Anterior cingulate cortex (tissue), 58 donors: ENCODE data around the gene EPHA8.

ENCODE experiments used
- DNase-seq, 58 donors: peaks; one replicate each; lab custom pipeline; 2025; lab: John Stamatoyannopoulos, UW

Gene EPHA8

DNA sequence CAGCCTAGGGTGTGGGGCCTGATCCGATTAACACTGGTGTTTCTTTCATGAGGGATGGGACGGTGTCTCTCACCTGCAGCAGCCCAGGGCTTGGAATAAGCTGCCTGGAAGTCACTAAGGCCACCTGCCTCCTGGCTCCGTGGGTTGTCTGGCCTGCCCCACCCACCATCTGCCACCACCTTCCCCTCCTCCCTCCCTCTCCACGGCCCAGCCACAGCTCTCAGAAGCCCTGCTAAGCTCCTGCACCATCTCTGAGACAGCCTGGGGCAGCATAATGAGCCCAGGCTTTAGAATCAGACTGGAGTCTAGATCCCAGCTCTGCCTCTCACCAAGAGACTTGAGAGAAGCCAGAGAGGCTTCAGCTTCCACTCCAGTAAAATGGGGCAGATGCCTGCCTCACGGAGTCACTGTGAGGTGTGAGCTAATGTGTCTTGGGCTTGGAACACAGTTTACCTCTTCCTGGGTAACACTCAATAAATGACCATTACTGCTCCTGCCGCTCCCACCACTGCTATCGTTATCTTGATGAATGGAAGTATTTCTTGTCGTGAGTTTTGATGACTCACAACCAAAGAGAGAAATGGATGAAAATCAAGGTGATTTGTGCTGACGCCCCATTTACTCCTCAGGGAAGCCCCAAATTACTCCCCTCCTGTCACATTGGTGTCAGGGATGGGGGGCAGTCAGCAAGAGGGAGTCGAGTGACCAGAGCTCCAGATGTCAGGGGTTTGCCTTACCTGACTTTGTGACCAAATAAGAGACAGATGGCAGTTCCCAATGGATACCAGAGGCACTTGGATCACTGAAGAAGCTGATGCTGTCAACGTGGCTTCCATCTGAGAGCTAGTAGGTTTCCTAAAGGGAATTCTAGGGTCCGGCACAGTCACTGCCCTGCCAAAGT is 49.6 kb downstream of the EPHA8 start:
- no peak for DNase-seq

DNA sequence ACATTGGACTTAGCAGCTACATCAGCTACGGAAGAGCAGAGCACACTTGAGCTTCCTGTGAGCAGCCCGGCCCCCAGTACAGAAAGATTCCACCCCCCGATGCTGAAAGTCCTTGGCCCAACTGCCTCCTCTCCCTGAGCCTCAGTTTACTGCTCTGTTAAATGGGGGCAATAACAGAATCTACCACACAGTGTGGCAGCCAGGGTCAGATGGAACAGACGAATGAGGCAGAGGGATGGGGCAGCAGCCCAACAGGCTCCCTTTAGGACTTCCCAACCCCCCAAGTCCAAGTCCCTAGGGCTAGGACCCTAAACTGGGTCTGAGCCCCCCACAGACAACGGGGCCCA is 50.3 kb downstream of the EPHA8 start:
- no peak for DNase-seq

DNA sequence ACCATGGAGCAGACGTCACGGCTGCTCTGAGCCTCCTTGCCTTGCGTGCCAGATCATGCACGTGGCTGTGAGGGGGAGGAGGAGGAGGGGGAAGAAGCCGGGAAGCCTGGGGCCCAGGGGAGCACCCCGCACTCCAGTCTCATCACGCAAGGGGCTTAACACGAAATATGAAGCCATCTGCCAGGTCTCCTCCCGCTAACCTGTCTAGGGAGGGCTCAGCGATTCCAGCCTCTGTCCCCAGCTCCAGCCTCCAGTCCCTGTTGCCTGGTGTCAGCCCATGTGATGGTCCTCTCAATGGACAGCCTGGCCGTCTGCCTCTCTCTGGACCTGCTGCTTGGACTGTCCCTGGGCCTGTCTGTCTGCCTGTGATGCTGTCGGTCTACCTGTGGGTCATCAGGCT is 50.7 kb downstream of the EPHA8 start:
- no peak for DNase-seq

DNA sequence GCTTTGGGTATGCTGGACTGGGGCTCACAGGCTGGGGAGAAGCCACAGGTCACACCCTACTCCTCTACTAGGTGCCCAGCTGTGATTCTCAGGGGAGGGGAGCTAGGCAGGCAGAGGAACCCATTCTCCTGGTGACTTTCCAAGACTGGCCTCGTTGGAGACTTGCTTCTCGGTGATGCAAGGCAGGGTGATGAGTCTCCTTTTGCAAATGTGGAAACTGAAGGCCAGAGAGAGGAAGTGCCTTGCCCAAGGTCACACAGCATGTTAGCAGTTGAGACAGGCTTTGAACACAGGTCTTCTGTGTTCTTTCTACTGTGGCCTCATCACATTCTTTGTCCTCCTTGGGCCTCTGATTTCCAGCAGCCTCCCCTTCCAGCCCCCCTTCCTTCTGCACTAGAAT is 52.6 kb downstream of the EPHA8 start:
- DNase-seq: no peak

DNA sequence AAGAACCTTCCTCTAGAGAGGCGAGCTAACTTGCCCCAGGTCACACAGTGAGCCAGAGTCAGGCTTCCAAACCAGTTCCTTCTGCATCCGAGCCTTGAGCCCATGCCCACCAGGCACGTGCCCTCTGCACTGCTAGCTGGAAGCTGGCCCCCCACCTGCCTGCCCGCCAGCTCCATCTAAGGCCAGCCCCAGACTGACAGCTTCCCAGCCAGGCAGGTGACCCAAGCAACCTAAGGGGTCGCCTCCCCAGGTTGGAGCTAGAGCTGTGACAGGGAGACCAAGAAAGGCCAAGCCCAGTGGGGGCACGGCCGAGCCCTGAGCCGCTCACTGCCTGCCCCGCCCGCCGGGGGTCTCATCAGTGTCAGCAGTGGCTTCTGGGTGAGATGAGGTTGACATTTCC is 53.3 kb downstream of the EPHA8 start:
- no peak for DNase-seq

DNA sequence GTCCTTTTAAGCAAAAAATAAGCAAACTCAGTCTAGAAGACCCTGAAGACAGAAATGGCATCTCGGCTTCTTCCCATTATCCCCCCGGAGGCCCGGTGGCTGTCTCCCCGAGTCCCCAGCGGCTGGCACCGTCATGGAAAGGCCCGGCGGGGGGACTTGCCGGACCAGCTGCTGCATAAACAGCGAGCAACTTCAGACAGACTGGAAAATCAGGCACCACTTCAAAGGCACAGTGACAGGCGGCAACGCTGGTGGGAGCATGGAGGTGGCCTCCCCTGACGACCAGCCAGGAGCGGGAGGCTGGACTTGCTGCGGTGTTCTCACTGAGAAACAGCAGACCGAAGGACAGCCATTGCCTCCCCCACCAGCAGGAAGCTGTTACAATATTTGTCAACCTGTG is 54.8 kb downstream of the EPHA8 start:
- DNase-seq: no peak

DNA sequence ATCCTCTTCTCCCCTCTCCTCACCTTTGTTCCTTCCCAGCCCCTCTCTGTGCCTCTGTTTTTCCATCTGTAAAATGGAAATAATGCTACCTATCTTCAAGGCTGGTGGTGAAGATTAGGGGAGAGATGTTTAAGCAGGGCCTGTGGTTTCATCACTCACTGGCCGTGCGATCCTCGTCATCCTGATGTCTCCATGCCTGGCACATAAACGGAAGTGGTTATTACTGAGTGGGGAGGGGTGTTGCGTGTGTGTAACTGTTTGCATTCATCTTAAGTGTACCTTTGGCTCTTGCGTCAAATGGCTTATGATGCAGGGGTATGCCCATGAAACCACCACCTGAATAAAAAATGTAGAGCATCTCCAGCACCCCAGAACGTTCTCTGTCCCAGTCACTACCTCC is 56.0 kb downstream of the EPHA8 start:
- no peak for DNase-seq

DNA sequence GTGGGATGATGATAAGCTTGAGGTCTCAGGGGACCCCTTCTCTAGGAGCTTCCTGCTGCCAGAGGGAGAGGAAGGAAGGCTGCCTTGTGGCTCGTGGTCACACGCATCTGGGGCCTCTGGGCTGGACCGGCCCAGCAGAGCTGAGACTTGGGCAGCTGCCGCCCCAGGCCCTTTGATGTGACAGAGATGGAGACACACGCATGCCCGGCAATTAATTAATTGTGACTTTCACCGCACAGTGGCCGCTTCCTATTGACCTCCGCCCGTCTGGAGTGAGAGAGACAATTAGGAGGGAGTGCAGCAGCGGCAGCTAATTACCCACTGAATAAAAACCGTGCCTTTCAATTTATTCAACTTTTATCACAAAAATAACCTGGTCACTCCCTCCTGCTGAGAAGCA is 56.5 kb downstream of the EPHA8 start:
- DNase-seq: no peak

DNA sequence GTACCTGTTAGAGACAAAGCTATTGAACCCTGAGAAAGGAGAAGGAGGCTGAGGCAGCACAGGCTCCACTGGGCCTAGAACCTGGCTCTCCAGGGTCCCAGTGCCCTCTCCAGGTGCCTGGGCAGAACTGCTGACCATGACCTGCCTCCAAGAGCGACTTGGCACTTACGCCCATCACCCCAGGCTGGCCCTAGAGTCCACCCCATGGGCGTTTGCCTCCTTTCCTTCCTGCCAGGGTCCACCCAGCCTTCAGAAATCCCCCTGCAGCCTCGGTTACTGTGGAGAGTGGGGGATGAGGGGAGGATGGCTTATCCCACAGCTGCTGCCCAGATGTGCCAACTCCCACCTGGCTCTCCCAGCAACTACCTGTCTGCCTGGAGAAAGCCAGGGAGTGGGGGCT is 58.5 kb downstream of the EPHA8 start:
- DNase-seq: no peak

DNA sequence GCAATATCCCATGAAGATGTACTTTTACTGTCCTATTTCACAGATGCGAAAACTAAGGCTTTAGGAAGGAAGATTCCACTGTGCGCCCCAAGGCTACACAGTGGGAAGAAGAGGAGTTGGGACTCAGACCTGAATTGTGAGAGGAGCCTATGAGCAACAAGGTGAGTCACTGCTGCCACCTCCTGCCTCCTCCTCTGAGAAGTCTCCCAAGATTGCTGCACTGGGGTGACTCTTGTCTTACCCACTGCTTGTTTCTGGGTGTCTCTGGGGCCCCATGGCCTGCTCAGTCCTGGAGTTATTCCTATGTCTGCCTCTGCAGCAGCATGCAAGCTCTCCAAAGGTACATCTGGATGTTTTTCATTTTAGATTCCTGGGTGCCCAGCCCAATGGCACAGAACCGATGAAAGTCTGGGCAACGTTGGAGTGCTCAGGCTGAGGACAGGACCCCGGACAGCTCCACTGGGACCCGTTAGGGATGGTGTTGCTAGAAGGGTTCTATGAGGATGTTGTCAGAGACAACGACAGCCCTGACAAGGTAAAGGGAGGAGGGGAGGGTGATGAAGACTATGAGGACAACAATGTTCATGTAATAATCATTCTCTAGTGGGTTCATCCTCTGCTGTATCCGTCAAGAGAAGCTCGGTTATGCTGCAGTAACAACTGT is 62.1 kb downstream of the EPHA8 start:
- DNase-seq: no peak

DNA sequence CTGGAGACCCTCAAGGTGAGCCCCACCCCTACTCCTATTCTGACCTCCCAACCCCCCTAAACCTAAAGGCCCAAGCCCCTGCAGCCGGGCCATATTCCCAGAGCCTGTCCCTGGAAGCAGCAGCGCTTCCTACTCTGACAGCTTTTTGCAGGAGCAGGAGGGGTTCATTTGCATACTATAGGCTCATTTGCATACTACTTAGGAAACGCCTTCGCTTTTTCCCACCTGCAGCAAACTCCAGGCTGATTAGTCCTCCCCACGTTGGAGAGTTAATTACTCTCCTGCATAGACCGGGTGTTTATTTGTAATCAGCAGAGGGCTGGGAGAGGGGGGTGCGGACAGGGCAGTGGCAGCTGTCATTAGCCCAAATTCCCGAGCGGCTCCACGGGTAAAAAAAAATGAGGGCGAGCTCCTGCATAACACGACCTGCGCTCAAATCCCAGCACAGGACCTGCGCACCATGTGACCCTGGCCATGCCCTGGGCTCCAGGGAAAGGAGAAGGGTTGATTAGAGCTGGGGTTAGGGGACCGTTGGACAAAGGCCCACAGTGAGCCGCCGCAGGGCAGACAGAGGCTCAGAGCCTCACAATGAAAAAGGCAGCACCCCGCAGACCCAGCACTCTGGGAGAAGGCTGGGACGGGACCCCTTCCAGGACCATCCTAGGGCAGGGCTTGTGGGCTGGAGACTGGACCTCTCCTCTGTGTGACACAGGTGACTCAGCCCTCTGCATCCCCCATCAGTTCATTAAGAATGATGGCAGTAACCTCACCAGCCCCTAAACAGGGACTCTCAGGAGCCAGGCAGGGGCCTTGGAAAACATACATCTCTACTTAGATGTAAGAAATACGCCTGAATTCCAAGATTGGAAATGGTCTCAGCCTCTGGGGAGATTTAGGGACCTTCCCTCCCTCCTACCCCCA is 63.2 kb downstream of the EPHA8 start:
- no peak for DNase-seq

DNA sequence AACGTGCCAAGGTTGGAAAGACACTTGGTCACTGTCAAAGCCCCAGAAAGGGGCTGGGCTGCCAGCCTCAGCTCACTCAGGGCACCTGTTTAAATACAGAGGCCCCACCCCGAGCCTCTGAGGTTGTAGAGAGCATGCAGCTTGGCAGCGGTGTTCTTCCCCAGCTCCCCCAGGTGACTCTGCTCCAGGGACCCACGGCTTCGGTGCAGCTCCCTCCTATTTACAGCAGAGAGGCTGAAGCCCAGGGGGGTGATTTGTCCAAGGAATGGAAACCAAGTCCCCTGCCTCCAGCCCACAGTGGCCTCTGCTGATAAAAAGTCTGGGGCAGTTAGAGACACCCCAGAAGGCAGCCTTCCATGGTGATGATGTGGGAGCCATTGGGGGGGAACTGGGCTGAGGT is 64.0 kb downstream of the EPHA8 start:
- no peak for DNase-seq

DNA sequence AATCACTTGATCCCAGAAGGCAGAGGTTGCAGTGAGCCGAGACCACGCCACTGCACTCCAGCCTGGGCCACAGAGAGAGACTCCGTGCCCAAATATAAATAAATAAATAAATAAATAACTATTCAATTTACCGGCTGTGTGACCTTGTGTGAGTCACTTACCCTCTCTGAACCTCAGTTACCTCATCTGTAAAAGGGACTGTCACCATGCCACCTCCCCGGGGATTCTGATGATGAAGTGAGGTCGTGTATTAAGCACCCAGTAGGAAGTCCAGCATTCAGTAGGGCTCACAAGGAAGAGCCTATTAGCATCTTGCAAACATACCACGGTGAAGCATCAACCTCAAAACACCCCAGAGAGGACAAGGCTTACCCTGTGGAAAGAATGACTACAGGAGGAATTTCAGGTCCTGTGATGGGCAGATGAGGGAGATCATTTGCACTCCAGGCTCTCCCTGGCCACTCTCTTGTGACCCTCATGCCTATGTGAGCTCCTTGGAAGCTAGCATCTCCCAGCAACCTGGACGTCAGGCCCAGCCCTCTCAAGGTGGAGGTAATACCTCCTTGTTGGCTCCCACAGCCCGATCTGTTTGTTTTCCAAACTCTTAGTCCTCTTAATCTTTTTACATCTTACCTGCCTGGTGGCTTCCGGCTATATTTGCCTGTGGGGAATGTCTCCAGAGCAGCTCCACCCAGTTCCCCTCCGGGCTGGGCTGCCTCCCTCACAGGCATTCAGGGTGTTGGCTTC is 65.6 kb downstream of the EPHA8 start:
- DNase-seq: no peak

DNA sequence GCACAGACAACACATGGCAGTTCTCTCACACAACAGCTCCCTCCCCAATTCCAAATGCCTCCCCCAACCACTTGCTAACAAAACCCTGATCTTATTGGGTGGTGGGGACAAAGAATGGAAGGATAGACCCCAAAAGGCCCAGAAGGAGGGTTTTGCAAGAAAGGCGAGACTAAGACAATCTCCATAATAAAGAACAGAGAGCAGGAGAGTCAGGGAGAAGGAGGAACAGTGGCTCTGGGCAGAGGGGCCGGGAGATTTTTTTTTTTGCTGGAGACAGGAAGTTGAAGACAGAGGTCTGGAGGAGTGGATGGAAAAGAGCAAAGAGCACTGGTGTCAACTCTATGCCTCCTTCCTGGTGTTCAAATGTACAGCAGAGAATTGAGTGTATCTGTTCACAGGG is 66.6 kb downstream of the EPHA8 start:
- DNase-seq: no peak

DNA sequence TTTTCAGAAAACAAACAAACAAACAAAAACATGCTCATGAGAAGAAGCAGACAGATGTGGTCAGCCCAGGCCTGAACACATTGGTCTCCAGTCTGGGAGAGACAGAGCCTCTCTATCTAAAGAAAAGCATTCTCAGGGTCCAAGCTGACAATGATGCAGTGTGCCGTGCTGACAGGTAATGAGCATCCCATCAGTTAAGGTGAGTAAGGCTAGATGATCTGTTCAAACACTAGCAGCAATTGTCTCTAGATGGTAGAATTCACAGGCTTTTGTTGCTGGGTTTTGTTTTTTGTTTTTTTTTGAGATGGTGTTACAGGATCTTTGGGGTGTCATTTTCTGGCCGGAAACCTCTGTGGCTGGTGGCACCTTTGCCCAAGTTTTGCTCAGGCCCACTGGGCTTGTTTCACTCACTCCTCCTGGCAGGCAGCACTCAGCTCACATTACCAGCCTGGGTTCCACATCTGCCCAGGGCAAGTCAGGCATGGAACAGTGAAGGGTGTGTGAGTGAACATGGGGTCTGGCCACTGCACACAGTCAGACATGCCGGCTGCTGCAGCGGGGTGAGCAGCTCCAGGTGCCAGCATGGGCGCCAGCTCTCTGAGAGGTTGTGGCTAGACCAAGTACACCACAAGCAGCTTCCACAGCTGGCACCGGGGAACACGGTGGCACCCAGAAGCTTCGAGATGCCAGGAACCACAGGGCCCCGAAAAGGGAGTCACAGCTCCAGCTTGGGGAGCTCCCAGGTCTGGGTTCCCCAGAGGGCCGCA is 70.6 kb downstream of the EPHA8 start:
- DNase-seq: no peak

DNA sequence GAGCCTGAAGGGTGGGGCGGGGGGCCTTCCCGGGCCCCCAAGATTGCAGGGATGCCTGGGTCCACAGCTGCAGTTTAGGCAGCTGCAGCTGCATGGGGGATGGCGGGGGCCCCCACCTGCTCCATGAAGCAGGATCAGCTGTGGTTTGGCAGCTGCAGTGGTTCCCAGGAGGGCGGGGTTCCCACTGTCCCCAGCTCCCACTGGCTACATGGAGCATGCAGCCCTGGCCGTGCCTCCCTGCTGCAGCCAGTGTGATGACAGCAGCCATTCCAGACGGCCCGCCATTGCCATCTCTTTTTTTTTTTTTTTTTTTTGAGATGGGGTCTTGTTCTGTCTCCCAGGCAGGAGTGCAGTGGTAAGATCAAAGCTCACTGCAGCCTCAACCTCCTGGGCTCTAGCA is 72.1 kb downstream of the EPHA8 start:
- no peak for DNase-seq

DNA sequence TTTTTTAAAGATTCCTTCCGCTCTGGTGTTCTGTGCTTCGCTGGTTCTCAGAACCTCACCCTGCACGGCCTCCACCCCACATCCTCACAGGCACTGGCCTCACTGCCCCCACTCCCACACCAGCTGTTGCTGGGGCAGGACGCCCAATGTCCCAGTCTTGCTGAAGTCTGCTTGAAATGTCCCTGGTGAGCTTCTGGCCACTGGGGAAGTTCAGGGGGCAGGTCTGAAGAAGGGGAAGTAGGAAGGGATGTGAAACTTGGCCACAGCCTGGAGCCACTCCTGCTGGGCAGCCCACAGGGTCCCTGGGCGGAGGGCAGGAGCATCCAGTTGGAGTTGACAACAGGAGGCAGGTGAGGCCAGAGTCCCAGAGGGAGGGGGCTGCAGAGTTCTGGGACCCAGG is 73.1 kb downstream of the EPHA8 start, which contains the start of gene C1QA:
TSS of gene C1QA (plus strand) at position 276 of the 400 bp plus-strand sequence. CDS start 989 bp downstream, outside the sequence.
- peak in 36 of 58 donors; percentile 3 to 66 (median 30) for DNase-seq

DNA sequence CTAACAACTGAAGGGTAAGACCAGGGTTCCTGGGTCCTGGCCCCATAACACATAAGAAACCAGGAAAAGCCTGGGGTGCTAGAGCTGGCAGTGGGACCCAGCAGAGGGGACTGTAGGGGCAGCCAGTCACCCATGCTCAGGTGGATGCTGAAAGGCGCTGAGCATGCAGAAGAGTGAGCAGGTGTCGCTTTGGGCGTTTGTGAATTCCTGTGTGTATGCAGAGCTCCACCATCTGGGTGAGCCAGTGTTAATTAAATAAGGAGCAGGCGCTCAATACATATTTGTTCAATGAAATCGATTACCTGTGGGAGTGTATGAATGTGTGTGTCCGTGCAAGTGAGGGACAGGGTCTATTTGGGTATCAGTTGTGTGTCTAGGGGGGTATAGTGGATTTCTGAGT is 73.6 kb downstream of the EPHA8 start:
- no peak for DNase-seq

DNA sequence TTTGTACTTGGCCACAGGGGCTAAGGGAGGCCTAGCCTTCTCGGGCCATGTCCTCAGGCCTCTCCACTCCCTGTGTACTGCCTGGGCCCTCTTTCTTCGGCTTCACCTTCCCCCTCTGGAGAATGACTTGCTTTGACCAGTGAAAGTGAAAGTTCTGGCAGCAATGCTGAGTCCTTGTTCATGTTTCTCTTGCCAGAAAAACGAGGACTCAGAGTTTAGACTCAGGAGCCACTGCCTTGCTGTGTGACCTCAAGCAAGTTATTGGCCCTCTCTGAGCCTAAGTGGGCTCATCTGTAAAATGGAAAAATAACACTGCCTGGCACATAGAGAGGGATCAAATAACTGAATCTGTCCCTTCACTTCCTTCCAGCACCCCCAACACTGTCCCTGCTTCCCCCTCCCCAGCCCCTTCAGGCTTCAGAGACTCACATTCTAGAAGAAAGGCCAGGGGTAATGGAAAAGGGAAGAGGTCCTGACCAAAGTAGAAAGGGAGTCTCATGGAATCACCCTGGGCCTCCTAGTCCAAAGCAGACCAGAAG is 74.7 kb downstream of the EPHA8 start:
- DNase-seq: no peak
